Neural crest cell (in vitro differentiated cells): Measurements from ENCODE around the gene COL5A1. TPM values are rescaled to one million over a fixed set of nuclear protein-coding genes. Genes with fewer than 3 reads are reported as not detected.

Experiments used
- DNase-seq: peaks from one replicate; pipeline ENCODE4 v3.0.0; 2021; ENCODE audit warnings: low read depth, mixed read lengths, low spot score
- H3K27ac Mint-ChIP-seq: one replicate; pipeline ENCODE4 v1.8.0; 2021; ENCODE audit warnings: mild to moderate bottlenecking, mixed read lengths; ENCODE audit not compliant: unreplicated experiment
- H3K27me3 Mint-ChIP-seq: 2 replicates; pipeline ENCODE4 v1.8.0; 2021; ENCODE audit warnings: low read depth, mild to moderate bottlenecking, mixed read lengths
- H3K36me3 Mint-ChIP-seq: 2 replicates; pipeline ENCODE4 v1.8.0; 2021; ENCODE audit warnings: low read depth, mild to moderate bottlenecking, mixed read lengths
- H3K4me1 Mint-ChIP-seq: 2 replicates; pipeline ENCODE4 v1.8.0; 2021; ENCODE audit warnings: mixed read lengths
- H3K4me3 Mint-ChIP-seq: one replicate; pipeline ENCODE4 v1.8.0; 2021; ENCODE audit warnings: mild to moderate bottlenecking, mixed read lengths
- H3K9me3 Mint-ChIP-seq: 2 replicates; pipeline ENCODE4 v1.8.0; 2021; ENCODE audit warnings: mixed read lengths
- total RNA-seq: library from RNA; stranded (reverse); gene quantifications from 2 replicates; pipeline ENCODE4 v1.2.1, GENCODE V29; 2021
- TF ChIP-seq, protein P1 (sequence below): fragments of 200-600 bp; sonication (generic); conservative IDR thresholded peaks from 2 replicates; pipeline ENCODE4 v1.5.0; 2021; ENCODE audit warnings: antibody characterized with exemption, mild to moderate bottlenecking

The COL5A1 gene
- total RNA-seq, 1 donor from 2014 or later = 19.4 TPM

- H3K27ac Mint-ChIP-seq = no peak overlapping the region
- H3K36me3 Mint-ChIP-seq = no peaks in the 10 kb centered on the region
Measured at GRCh38 chr9:134804871-134805270, 163.3 kb downstream of the COL5A1 start.

DNA sequence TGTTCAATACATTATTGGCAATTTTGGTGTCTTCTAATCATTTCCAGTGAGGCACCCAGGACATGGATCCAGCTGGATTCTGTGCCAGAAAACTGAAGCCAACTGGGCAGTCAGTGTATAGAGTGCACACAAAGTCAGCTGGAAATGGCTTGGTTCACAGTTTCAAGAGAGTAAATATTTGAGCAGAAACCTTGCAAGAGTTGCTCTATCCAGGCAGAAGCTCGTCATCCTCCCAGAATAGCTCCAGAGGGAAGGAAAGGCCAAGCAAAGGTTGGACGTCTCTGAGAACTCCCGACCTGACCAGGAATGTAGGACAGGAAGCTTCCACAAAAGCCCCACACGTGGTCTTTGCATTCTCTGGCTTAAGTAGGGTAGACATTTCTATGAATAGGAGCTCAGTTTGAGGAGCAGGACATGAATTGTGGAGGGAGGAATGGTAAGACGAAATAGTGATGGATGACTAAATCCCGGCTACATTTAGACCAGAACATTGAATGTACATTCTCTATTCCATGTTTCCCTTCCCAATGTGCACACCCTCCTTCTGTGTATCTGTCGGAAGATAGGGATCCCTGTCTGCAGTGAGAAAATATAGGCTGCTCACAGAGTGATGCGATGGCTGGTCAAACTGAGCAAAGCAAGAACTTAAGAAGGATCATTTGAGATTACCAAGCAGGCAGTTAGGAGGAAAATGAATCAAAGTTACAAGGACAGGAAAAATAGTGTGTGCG lies 166.3 kb downstream of the COL5A1 start:
- DNase-seq = no peak
- no peaks in the 10 kb centered on the region for H3K27me3 Mint-ChIP-seq
- H3K4me1 Mint-ChIP-seq = peaks cover 25% of the 10 kb centered on the region
- H3K36me3 Mint-ChIP-seq = no peaks in the 10 kb centered on the region
- H3K9me3 Mint-ChIP-seq = no peaks in the 10 kb centered on the region
- no peak overlapping the region for H3K4me3 Mint-ChIP-seq
- TF ChIP-seq, protein P1, sequence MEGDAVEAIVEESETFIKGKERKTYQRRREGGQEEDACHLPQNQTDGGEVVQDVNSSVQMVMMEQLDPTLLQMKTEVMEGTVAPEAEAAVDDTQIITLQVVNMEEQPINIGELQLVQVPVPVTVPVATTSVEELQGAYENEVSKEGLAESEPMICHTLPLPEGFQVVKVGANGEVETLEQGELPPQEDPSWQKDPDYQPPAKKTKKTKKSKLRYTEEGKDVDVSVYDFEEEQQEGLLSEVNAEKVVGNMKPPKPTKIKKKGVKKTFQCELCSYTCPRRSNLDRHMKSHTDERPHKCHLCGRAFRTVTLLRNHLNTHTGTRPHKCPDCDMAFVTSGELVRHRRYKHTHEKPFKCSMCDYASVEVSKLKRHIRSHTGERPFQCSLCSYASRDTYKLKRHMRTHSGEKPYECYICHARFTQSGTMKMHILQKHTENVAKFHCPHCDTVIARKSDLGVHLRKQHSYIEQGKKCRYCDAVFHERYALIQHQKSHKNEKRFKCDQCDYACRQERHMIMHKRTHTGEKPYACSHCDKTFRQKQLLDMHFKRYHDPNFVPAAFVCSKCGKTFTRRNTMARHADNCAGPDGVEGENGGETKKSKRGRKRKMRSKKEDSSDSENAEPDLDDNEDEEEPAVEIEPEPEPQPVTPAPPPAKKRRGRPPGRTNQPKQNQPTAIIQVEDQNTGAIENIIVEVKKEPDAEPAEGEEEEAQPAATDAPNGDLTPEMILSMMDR = no peak
- no peak overlapping the region for H3K27ac Mint-ChIP-seq

More at GRCh38 chr9:134804871-134805270, 163.3 kb downstream of the COL5A1 start:
- Mint-ChIP-seq H3K4me3 (no peak overlapping the region), H3K4me1 (peaks cover 16% of the 10 kb centered on the region), H3K27me3 (no peaks in the 10 kb centered on the region), H3K9me3 (no peaks in the 10 kb centered on the region)
- DNase-seq = no peak
- TF ChIP-seq, protein P1 = no peak

DNA sequence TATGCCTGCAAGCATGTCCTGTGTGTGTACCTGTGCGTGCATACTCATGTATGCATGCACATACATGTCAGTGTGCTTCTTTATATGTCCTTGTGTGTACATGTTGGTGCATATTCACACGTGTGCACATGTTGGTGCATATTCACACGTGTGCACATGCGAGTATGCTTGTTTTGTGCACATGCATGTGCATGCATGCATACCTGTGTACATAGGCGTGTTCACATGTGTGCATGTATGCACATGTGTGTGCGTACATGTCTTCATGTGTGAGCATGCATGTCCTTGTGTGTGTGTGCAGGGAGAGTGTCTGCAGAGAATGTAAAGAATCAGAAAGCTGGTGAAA lies 166.8 kb downstream of the COL5A1 start:
- H3K36me3 Mint-ChIP-seq = no peaks in the 10 kb centered on the region
- no peaks in the 10 kb centered on the region for H3K27me3 Mint-ChIP-seq
- no peaks in the 10 kb centered on the region for H3K9me3 Mint-ChIP-seq
- no peak overlapping the region for H3K27ac Mint-ChIP-seq
- TF ChIP-seq, protein P1 = no peak
- no peak overlapping the region for H3K4me3 Mint-ChIP-seq
- H3K4me1 Mint-ChIP-seq = peaks cover 25% of the 10 kb centered on the region
- no peak for DNase-seq

DNA sequence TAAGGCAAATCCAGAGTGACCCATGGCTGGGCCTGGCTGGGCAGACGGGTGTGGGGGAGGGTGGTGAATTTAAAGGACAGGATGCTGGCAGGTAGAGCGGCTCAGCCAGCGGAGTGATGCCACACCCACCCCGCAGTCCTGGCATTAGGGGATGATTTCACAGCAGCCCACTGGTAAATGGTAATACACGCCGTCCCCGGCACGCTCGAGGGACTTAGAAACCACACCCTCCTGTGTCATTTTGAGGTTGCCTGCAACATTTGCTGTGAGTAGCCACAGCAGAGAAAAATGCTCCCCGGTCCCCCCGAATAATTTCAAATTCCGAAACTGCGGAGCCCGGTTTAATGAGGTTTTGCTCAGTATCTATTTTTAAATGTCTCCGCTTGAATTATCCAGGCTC lies 167.7 kb downstream of the COL5A1 start:
- Mint-ChIP-seq H3K4me3 (no peak overlapping the region), H3K36me3 (no peaks in the 10 kb centered on the region), H3K9me3 (no peaks in the 10 kb centered on the region), H3K4me1 (peaks cover 21% of the 10 kb centered on the region), H3K27me3 (no peaks in the 10 kb centered on the region), H3K27ac (no peak overlapping the region)
- TF ChIP-seq, protein P1 = no peak
- DNase-seq = no peak

- H3K9me3 Mint-ChIP-seq = no peaks in the 10 kb centered on the region
- H3K27me3 Mint-ChIP-seq = no peaks in the 10 kb centered on the region
Measured at GRCh38 chr9:134809826-134810225, 168.2 kb downstream of the COL5A1 start.

More at GRCh38 chr9:134809826-134810225, 168.2 kb downstream of the COL5A1 start:
- no peaks in the 10 kb centered on the region for H3K36me3 Mint-ChIP-seq
- H3K4me3 Mint-ChIP-seq = no peak overlapping the region
- H3K4me1 Mint-ChIP-seq = peaks cover 21% of the 10 kb centered on the region
- TF ChIP-seq, protein P1 = no peak
- no peak for DNase-seq
- H3K27ac Mint-ChIP-seq = no peak overlapping the region
